Measurements from ENCODE around the gene MAML3. TPM values are rescaled to one million over a fixed set of nuclear protein-coding genes. Genes with fewer than 3 reads are reported as not detected.

MAML3 gene
- total and polyA plus RNA-seq, 10 donors: 0.63 to 18.4 (median 12.7) TPM

DNA sequence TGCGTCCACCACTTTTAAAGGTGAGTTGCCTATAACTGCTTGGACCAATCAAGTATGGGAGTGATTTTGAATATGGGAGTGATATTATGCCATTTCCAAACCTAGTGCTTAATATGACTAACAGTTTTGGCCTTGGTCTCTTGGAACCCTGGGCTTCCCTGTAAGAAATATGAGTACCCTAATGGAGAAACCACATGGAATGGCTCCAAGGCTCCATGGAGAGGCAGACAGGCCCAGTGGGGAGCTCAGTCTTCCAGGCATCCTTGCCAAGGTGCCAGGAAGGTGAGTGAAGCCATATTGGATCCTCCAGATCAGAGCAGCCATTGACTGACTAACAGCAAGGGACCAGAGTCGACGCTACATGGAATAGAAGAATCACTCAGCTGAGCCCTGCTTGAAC, 53.2 kb downstream of the MAML3 start:
- Histone ChIP-seq H3K4me3 (no peak overlapping the region), H3K36me3 (no peaks in the 10 kb centered on the region), H3K27me3 (replicated peaks in 1 of 7) (no peaks in the 10 kb centered on the region), H3K9me3 (no peaks in the 10 kb centered on the region), H3K27ac (peak overlapping the region in 3 of 8 donors; percentile 80 to 85 (median 80)), H3K4me1 (peaks cover 39 to 69% (median 56%) of the 10 kb centered on the region in 6 donors)
- TF ChIP-seq POLR2A (IDR thresholded peaks at IDR 0.05) (no peak), POLR2AphosphoS5 (IDR thresholded peaks at IDR 0.05) (no peak)
- TF ChIP-seq, protein P1, sequence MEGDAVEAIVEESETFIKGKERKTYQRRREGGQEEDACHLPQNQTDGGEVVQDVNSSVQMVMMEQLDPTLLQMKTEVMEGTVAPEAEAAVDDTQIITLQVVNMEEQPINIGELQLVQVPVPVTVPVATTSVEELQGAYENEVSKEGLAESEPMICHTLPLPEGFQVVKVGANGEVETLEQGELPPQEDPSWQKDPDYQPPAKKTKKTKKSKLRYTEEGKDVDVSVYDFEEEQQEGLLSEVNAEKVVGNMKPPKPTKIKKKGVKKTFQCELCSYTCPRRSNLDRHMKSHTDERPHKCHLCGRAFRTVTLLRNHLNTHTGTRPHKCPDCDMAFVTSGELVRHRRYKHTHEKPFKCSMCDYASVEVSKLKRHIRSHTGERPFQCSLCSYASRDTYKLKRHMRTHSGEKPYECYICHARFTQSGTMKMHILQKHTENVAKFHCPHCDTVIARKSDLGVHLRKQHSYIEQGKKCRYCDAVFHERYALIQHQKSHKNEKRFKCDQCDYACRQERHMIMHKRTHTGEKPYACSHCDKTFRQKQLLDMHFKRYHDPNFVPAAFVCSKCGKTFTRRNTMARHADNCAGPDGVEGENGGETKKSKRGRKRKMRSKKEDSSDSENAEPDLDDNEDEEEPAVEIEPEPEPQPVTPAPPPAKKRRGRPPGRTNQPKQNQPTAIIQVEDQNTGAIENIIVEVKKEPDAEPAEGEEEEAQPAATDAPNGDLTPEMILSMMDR (IDR thresholded peaks at IDR 0.05 in 8 of 11, conservative IDR thresholded peaks at IDR 0.05 in 3 of 11): no peak
- no peak for DNase-seq
- WGBS, 5 donors: 91 to 97% (median 94%) methylated on average over 3 of the region's 3 CpGs
- intact Hi-C loops (cut with DNase I; ENCODE audit: low total_unique reads): no loop called here

DNA sequence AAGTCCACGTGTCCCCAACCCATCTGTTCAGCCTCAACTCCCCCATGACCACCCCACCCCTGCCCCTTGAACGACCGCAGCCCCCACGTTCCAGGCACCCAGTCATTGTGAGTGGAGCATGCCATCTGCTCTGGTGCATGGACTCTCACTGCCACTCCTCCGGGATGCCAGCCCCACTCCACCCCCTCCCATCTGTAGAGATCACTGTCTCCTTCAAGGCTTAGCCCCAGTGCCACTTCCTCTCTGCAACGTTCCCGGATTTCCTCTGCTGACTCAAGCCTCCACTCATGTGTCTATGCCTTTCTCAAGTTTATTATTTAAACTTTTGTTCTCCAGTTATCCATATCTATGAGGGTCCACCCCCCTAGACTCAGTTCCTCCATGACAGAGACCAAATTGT, 54.0 kb downstream of the MAML3 start:
- no peaks in the 10 kb centered on the region for H3K9me3 ChIP-seq
- intact Hi-C loops (cut with DNase I; ENCODE audit: low total_unique reads): no loop called here
- peak overlapping the region in 1 of 8 donors; percentile 35 for H3K4me3 ChIP-seq
- DNase-seq: peak; percentile 77
- WGBS, 5 donors: 5 to 23% (median 8%) methylated on average over 7 of the region's 7 CpGs
- no peaks in the 10 kb centered on the region for H3K27me3 ChIP-seq (replicated peaks in 1 of 7)
- peaks cover 45 to 77% (median 64%) of the 10 kb centered on the region in 6 donors for H3K4me1 ChIP-seq
- no peak for TF ChIP-seq POLR2A (IDR thresholded peaks at IDR 0.05)
- TF ChIP-seq, protein P1 (IDR thresholded peaks at IDR 0.05 in 8 of 11, conservative IDR thresholded peaks at IDR 0.05 in 3 of 11): no peak
- TF ChIP-seq POLR2AphosphoS5 (IDR thresholded peaks at IDR 0.05): peak in 2 of 3 donors; percentile 61 to 64
- H3K27ac ChIP-seq: peak overlapping the region in 7 of 8 donors; percentile 22 to 85 (median 73)
- no peaks in the 10 kb centered on the region for H3K36me3 ChIP-seq

DNA sequence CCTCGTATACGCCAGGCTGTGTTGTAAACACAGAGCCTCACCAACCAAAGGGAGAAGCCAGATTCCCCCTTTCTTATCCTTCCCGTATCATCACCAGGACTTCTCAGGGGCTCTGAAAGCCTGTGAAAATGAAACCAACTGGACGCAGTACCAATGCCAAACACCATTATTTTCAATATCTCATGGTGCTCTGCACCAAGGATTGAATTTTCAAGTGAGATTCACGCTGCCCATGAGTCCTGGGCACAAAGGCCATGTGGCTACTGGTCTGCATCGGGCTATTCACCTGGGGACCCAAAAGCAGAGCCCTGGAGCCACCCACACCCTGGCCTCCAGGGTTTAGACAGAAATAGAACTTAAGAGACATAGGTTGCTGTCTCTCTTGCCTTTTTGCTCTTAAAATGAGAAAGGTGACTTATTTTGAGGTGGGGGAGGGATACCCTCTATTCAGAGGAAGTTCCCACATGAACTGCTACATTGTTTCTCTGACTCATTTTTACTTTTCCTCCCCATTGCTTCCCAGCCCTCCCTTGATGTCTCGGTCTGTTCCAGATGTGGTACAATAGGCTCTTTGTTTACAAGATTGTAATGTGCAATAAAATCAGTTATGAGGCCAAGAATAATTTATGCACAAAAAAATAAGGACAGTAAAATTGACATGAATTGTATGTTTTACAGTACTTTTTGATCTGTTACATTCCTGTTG, 55.4 kb downstream of the MAML3 start:
- no peak for DNase-seq
- H3K9me3 ChIP-seq: no peaks in the 10 kb centered on the region
- no peaks in the 10 kb centered on the region for H3K27me3 ChIP-seq (replicated peaks in 1 of 7)
- 37 to 61% (median 44%) methylated on average over 7 of the region's 7 CpGs for WGBS, 5 donors
- intact Hi-C loops (cut with DNase I; ENCODE audit: low total_unique reads): no loop called here
- no peak for TF ChIP-seq POLR2AphosphoS5 (IDR thresholded peaks at IDR 0.05)
- TF ChIP-seq, protein P1 (IDR thresholded peaks at IDR 0.05 in 8 of 11, conservative IDR thresholded peaks at IDR 0.05 in 3 of 11): peak in 1 of 11 experiments; percentile 34
- peak overlapping the region in 7 of 8 donors; percentile 55 to 85 (median 73) for H3K27ac ChIP-seq
- no peaks in the 10 kb centered on the region for H3K36me3 ChIP-seq
- H3K4me3 ChIP-seq: peak overlapping the region in 4 of 8 donors; percentile 6 to 48 (median 20)
- peaks cover 54 to 86% (median 74%) of the 10 kb centered on the region in 6 donors for H3K4me1 ChIP-seq

DNA sequence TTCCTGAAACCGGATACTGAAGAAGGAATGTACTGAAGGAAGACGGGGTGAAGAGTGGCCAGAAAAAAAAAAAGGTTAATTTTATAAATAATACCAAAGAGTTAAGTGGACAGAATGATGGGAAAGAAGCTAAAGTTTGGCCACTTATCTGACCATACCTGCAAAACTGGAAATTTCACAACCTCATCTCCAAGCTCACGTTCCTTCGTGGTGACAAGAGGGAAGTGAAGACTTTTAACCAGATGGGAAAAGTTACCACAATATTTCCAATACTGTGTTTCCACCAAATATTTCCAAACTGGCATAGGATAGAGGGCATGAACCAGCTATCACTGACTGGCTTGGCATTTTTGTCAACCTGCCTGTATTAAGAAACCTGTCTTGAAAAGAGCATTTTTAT, 56.4 kb downstream of the MAML3 start:
- no peaks in the 10 kb centered on the region for H3K9me3 ChIP-seq
- no peak overlapping the region for H3K4me3 ChIP-seq
- H3K27ac ChIP-seq: peak overlapping the region; percentile 32 to 85 (median 80)
- no peak for DNase-seq
- H3K36me3 ChIP-seq: no peaks in the 10 kb centered on the region
- intact Hi-C loops (cut with DNase I; ENCODE audit: low total_unique reads): no loop called here
- H3K27me3 ChIP-seq (replicated peaks in 1 of 7): no peaks in the 10 kb centered on the region
- 41 to 53% (median 44%) methylated on average over 4 of the region's 4 CpGs for WGBS, 5 donors
- H3K4me1 ChIP-seq: peaks cover 54 to 86% (median 79%) of the 10 kb centered on the region in 6 donors
- TF ChIP-seq, protein P1 (IDR thresholded peaks at IDR 0.05 in 8 of 11, conservative IDR thresholded peaks at IDR 0.05 in 3 of 11): no peak
- TF ChIP-seq POLR2AphosphoS5 (IDR thresholded peaks at IDR 0.05) (no peak), POLR2A (IDR thresholded peaks at IDR 0.05) (no peak)

Measured in spleen (tissue), 11 donors.